Measurements from ENCODE around the gene RPL31. TPM values are rescaled to one million over a fixed set of nuclear protein-coding genes. Genes with fewer than 3 reads are reported as not detected.

RPL31 gene
- total and polyA plus RNA-seq, 9 of the 15 experiments (the other 6 are each of a cell fraction or from before 2014, with no cell fraction given): 1,176 to 6,037 (median 2,997) TPM

- FAIRE-seq (no peak), DNase-seq (ENCODE audit: extremely low read depth in 1 of 4, low spot score in 3 of 4) (no peak), ATAC-seq (0 out of 3 replicates have a peak, but pooled peaks have one; percentile 11)
- Histone ChIP-seq H3K9me1 (ENCODE audit: control insufficient read depth, insufficient read depth, low read length) (no peaks in the 10 kb centered on the region), H3K9me3 (replicated peaks; ENCODE audit: control insufficient read depth, insufficient read depth, low read depth, low read length) (no peaks in the 10 kb centered on the region), H3K27ac (ENCODE audit: extremely low read depth, low read depth, low read length) (no peak overlapping the region), H2AFZ (ENCODE audit: low read depth, low read length) (peak overlapping the region; percentile 60), H3K4me1 (replicated peaks in 1 of 2; ENCODE audit: control insufficient read depth in 2 of 2, insufficient read depth in 2 of 2, low read length in 2 of 2) (peaks cover 5% of the 10 kb centered on the region in 2 experiments; a peak in 3 of 5 replicates), H3K27me3 (ENCODE audit: control insufficient read depth in 2 of 2, insufficient read depth in 2 of 2, low read length in 2 of 2) (peaks cover 17 to 42% of the 10 kb centered on the region in 2 experiments), H3K9ac (ENCODE audit: insufficient read depth in 1 of 2, low read depth in 2 of 2, low read length in 2 of 2) (peak overlapping the region in 1 of 2 experiments; percentile 54; a peak in 1 of 4 replicates), H3K36me3 (ENCODE audit: control insufficient read depth, insufficient read depth, low read length) (no peaks in the 10 kb centered on the region), H3K4me3 (no peak overlapping the region), H3K4me2 (ENCODE audit: insufficient read depth, low read length) (peak overlapping the region; percentile 35), H4K20me1 (replicated peaks; ENCODE audit: control insufficient read depth, insufficient read depth, low read length) (no peaks in the 10 kb centered on the region), H3K79me2 (ENCODE audit: control insufficient read depth, insufficient read depth, low read length) (no peaks in the 10 kb centered on the region)
- in situ Hi-C loops (cut with MboI): no loop called here
- intact Hi-C loops (cut with micrococcal nuclease): no loop called here
- ChIA-PET POLR2A (interaction anchor here (0.5 to 1.1 kb wide), 2 partner anchors 38 to 440 kb away, joined by 3 to 4 read pairs; partner anchors contain the start of gene RPL31), CTCF (ENCODE audit: low intra/inter-chr PET ratio) (no interaction called here)
- BruUV-seq (replicated peaks): no TSS peak
- WGBS (ENCODE audit: insufficient coverage, low coverage, missing lambda C conversion rate): 14% methylated on average over 13 of the region's 13 CpGs
- TF ChIP-seq CBFA2T3 (IDR thresholded peaks at IDR 0.05) (no peak), IRF2 (CRISPR knock-in tag; IDR thresholded peaks at IDR 0.05) (no peak), MITF (IDR thresholded peaks at IDR 0.05) (no peak), ID3 (CRISPR knock-in tag; IDR thresholded peaks at IDR 0.05) (no peak), ID3 (tag; IDR thresholded peaks at IDR 0.05) (no peak), MGA (IDR thresholded peaks at IDR 0.05) (peak; percentile 49), KLF1 (tag; IDR thresholded peaks at IDR 0.05) (no peak), ZBTB26 (CRISPR knock-in tag; IDR thresholded peaks at IDR 0.05) (no peak)
Observed at GRCh38 chr2:101040072-101040471, 38.0 kb downstream of the RPL31 start.
